BJ (cell line): Measurements from ENCODE around the gene FARP1. TPM values are rescaled to one million over a fixed set of nuclear protein-coding genes. Genes with fewer than 3 reads are reported as not detected.
A peak's percentile ranks its signal among the peaks of the same experiment; 100 is the strongest.

Source experiments
- CTCF ChIA-PET: fragments of 350-600 bp; formaldehyde crosslinking; extraction: SDS; loops from one replicate; lab custom pipeline; 2021; ENCODE audit warnings: antibody characterized with exemption, inconsistent platforms; lab: Yijun Ruan, JAX
- POLR2A ChIA-PET: fragments of 300-600 bp; sonication (Branson Sonifier 250); formaldehyde crosslinking; extraction: SDS; loops from one replicate; lab custom pipeline; 2021; ENCODE audit warnings: antibody characterized with exemption; lab: Charles Lee
- DNase-seq: peaks from one replicate; pipeline ENCODE4 v3.0.0-alpha.2; 2011; ENCODE audit warnings: low read depth
- H3K27me3 ChIP-seq: 2 replicates; pipeline ENCODE4 v1.6.0; 2011; ENCODE audit warnings: low read length; ENCODE audit not compliant: control insufficient read depth, insufficient read depth
- H3K36me3 ChIP-seq: 2 replicates; pipeline ENCODE4 v1.5.1; 2011; ENCODE audit warnings: low read length; ENCODE audit not compliant: control insufficient read depth, insufficient read depth
- H3K4me3 ChIP-seq: 2 replicates; pipeline ENCODE4 v1.5.1; 2011; ENCODE audit warnings: low read depth, mild to moderate bottlenecking, control low read depth, low read length
- CTCF ChIP-seq: IDR thresholded peaks from 2 replicates; pipeline ENCODE4 v1.5.1; 2011; ENCODE audit warnings: low read depth, mild to moderate bottlenecking, control low read depth, inconsistent platforms, low read length, moderate library complexity; ENCODE audit not compliant: insufficient read depth
- polyA plus RNA-seq: library from polyadenylated mRNA; depleted of rRNA; stranded (reverse); fragments of >200 nt; gene quantifications from 2 replicates; pipeline ENCODE4 v1.2.3, GENCODE V29; 2011

Gene FARP1
- polyA plus RNA-seq, 1 experiment = 64.0 TPM

- H3K27me3 ChIP-seq = no peaks in the 10 kb centered on the region
- no peak overlapping the region for H3K4me3 ChIP-seq
- POLR2A ChIA-PET = no interaction called here
- peaks cover 2% of the 10 kb centered on the region; the same call in 1 of the 2 replicates for H3K36me3 ChIP-seq
- no peak for DNase-seq
- CTCF ChIA-PET = interaction anchor here (0.6 to 1.3 kb wide), 6 partner anchors 9 to 111 kb away, joined by 3 to 6 read pairs (median 3); no protein-coding TSS in a partner anchor
- no peak for TF ChIP-seq CTCF
These were observed 228.7 kb downstream of the FARP1 start for GRCh38 chr13:98371516-98372023.

GRCh38 chr13:98372876-98373275 lies 230.0 kb downstream of the FARP1 start:
- DNase-seq = peak; percentile 28
- peaks cover 2% of the 10 kb centered on the region; the same call in 1 of the 2 replicates for H3K36me3 ChIP-seq
- H3K4me3 ChIP-seq = no peak overlapping the region
- POLR2A ChIA-PET = no interaction called here
- CTCF ChIA-PET = no interaction called here
- TF ChIP-seq CTCF = no peak
- no peaks in the 10 kb centered on the region for H3K27me3 ChIP-seq

- Histone ChIP-seq H3K4me3 (no peak overlapping the region), H3K36me3 (peaks cover 2% of the 10 kb centered on the region; the same call in 1 of the 2 replicates), H3K27me3 (no peaks in the 10 kb centered on the region)
- TF ChIP-seq CTCF = no peak
- CTCF ChIA-PET = interaction anchor here (0.5 kb wide), 1 partner anchor 87 kb away, joined by 3 read pairs; no protein-coding TSS in a partner anchor
- no peak for DNase-seq
- POLR2A ChIA-PET = no interaction called here
These were observed 231.9 kb downstream of the FARP1 start for GRCh38 chr13:98374750-98375149.

DNA sequence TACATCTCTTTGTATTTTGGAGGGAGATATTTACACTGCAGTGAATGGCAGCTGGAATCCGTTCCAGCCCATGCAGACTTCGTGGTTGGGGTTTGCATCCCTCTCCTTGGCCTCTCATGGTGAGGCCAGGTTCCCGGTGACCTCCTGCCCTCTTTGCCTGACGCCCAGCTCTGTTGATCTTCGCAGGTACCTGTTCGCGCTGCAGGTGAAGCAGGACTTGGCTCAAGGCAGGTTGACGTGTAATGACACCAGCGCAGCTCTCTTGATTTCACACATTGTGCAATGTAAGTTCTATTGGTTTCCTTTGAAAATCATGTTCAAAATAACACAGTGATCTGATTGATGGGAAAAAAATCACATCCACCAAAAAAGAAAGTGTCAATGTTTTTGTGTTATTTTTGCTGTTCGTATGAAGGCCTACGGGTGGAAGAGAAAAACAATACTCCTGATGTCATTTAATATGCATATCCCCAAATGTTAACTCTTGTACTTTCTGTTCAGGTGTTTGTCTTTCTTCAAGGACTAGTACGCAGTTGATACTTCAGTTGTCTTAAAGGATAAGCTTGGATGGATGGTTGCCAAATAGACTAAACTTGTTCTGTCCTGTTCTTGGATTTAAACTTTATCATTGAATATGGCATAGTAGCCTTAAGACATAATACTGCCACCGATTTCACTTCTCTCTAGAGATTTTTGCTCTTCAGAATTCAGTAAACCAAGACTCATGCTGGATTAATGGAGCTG lies 234.9 kb downstream of the FARP1 start:
- Histone ChIP-seq H3K27me3 (no peaks in the 10 kb centered on the region), H3K4me3 (no peak overlapping the region), H3K36me3 (peaks cover 2% of the 10 kb centered on the region; the same call in 1 of the 2 replicates)
- ChIA-PET POLR2A (no interaction called here), CTCF (no interaction called here)
- no peak for TF ChIP-seq CTCF
- DNase-seq = no peak

DNA sequence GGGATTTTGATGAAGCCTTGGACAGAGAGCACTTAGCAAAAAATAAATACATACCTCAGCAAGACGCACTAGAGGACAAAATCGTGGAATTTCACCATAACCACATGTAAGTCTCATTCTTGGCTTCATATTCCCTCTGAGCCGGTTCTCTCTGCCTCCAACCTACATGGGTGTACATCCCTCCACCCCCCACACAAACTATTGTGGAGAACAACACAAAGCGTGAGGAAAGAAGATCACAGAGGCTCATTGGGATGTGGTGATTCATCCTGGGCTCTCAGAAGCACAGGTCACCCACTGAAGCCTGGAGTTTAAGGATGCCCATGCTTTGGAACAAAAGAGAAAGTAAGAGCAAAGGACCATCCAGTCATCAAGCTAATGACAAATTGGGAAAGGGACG lies 241.8 kb downstream of the FARP1 start:
- POLR2A ChIA-PET = no interaction called here
- no peaks in the 10 kb centered on the region for H3K27me3 ChIP-seq
- CTCF ChIA-PET = interaction anchor here (1.4 to 1.7 kb wide), 2 partner anchors 15 to 351 kb away, joined by 4 to 5 read pairs; no protein-coding TSS in a partner anchor
- peaks cover 17% of the 10 kb centered on the region for H3K36me3 ChIP-seq
- no peak for DNase-seq
- no peak for TF ChIP-seq CTCF
- H3K4me3 ChIP-seq = no peak overlapping the region
